GM12891 (cell line): ENCODE data around the gene GCG.

ENCODE experiments used
- DNase-seq: peaks from one replicate; pipeline ENCODE4 v3.0.0; 2011; ENCODE audit warnings: low spot score; ENCODE audit not compliant: insufficient read length
- FAIRE-seq: peaks from 2 replicates; lab custom pipeline; 2011; peaks lifted over from hg19 to GRCh38; lab: Jason Lieb, UNC
- PAX5 ChIP-seq: IDR thresholded peaks from 2 replicates; pipeline ENCODE4 v1.6.1; 2011; ENCODE audit warnings: low read length, moderate library complexity, mild to moderate bottlenecking; ENCODE audit not compliant: insufficient read depth, severe bottlenecking
- POLR2A ChIP-seq: IDR thresholded peaks from 2 replicates; pipeline ENCODE4 v1.6.1; 2011; ENCODE audit warnings: low read depth, low read length, control low read depth
- POLR2AphosphoS5 ChIP-seq: IDR thresholded peaks from 2 replicates; pipeline ENCODE4 v1.6.1; 2011; ENCODE audit warnings: low read depth, low read length, control low read depth
- POU2F2 ChIP-seq: IDR thresholded peaks from 2 replicates; pipeline ENCODE4 v1.6.1; 2011; ENCODE audit warnings: low read depth, mild to moderate bottlenecking, control low read depth, low read length, moderate library complexity
- SPI1 ChIP-seq: IDR thresholded peaks from 2 replicates; pipeline ENCODE4 v1.6.1; 2011; ENCODE audit warnings: low read depth, low read length, control low read depth
- TAF1 ChIP-seq: IDR thresholded peaks from 2 replicates; pipeline ENCODE4 v1.6.1; 2011; ENCODE audit warnings: low read depth, low read length, control low read depth

GCG gene

GRCh38 chr2:162123806-162124758, 28.0 kb downstream of the GCG start:
- DNase-seq (no peak), FAIRE-seq (no peak)
- TF ChIP-seq PAX5 (no peak), TAF1 (no peak), POLR2AphosphoS5 (no peak), POLR2A (no peak), SPI1 (no peak)

GRCh38 chr2:162118166-162119031, 33.6 kb downstream of the GCG start:
- DNase-seq (no peak), FAIRE-seq (no peak)
- TF ChIP-seq SPI1: no peak
- no peak for TF ChIP-seq TAF1
- TF ChIP-seq POLR2A: no peak
- TF ChIP-seq POLR2AphosphoS5: no peak
- no peak for TF ChIP-seq PAX5
- no peak for TF ChIP-seq POU2F2

GRCh38 chr2:162116352-162116751, 35.7 kb downstream of the GCG start:
- DNase-seq (no peak), FAIRE-seq (no peak)
- TF ChIP-seq SPI1: no peak
- no peak for TF ChIP-seq POU2F2
- no peak for TF ChIP-seq POLR2A

- FAIRE-seq (no peak), DNase-seq (no peak)
- TF ChIP-seq PAX5 (no peak), POLR2AphosphoS5 (no peak), SPI1 (no peak), TAF1 (no peak)
These were observed 37.0 kb downstream of the GCG start for GRCh38 chr2:162115076-162115475.

GRCh38 chr2:162114271-162114670, 37.8 kb downstream of the GCG start:
- no peak for DNase-seq
- TF ChIP-seq POU2F2 (no peak), SPI1 (no peak), POLR2AphosphoS5 (no peak), POLR2A (no peak), PAX5 (no peak), TAF1 (no peak)
- FAIRE-seq: no peak

- FAIRE-seq: no peak
These were observed 38.3 kb downstream of the GCG start for GRCh38 chr2:162113776-162114168.

GRCh38 chr2:162113088-162113775, 38.8 kb downstream of the GCG start:
- DNase-seq (no peak), FAIRE-seq (no peak)
- TF ChIP-seq POLR2A (no peak), POLR2AphosphoS5 (no peak), TAF1 (no peak), POU2F2 (no peak), SPI1 (no peak), PAX5 (no peak)

More at GRCh38 chr2:162113776-162114168, 38.3 kb downstream of the GCG start:
- TF ChIP-seq POLR2AphosphoS5 (no peak), POU2F2 (no peak), POLR2A (no peak), TAF1 (no peak), PAX5 (no peak), SPI1 (no peak)
- no peak for DNase-seq

- no peak for TF ChIP-seq PAX5
- TF ChIP-seq POU2F2: no peak
- TF ChIP-seq TAF1: no peak
- TF ChIP-seq POLR2AphosphoS5: no peak
- TF ChIP-seq SPI1: no peak
- no peak for TF ChIP-seq POLR2A
- FAIRE-seq: no peak
These were observed 39.8 kb downstream of the GCG start for GRCh38 chr2:162111958-162112850.

More at GRCh38 chr2:162111958-162112850, 39.8 kb downstream of the GCG start:
- DNase-seq: no peak
